Right cardiac atrium (tissue), 5 donors: ENCODE data around the gene RBPJ. TPM values are rescaled to one million over a fixed set of nuclear protein-coding genes. Genes with fewer than 3 reads are reported as not detected.

Experiments used
- ATAC-seq, 2 donors: fragments of 200-7000 bp; cut with Tn5 transposase; one replicate each; pipeline versions ENCODE4 v1.8.0 to v1.9.1; 2020; ENCODE audit warnings: moderate library complexity in 2 of 2, mild to moderate bottlenecking in 1 of 2
- DNase-seq, 3 donors: peaks; one replicate each; pipeline ENCODE4 v3.0.0-alpha.2; 2020
- H3K27ac ChIP-seq: one replicate; pipeline ENCODE4 v1.5.1; 2013; ENCODE audit warnings: mild to moderate bottlenecking, low read length, control low read depth, moderate library complexity
- H3K27me3 ChIP-seq: one replicate; pipeline ENCODE4 v1.6.1; 2013; ENCODE audit not compliant: control insufficient read depth, insufficient read depth
- H3K4me1 ChIP-seq: one replicate; pipeline ENCODE4 v1.6.1; 2013; ENCODE audit warnings: low read length; ENCODE audit not compliant: control insufficient read depth, insufficient read depth
- H3K4me3 ChIP-seq: one replicate; pipeline ENCODE4 v1.5.1; 2013; ENCODE audit warnings: low read length, control low read depth
- H3K9me3 ChIP-seq: one replicate; pipeline ENCODE4 v1.6.1; 2013; ENCODE audit warnings: low read length; ENCODE audit not compliant: control insufficient read depth
- WGBS: extraction: QIAGEN DNeasy Blood & Tissue Kit; methylation state at CpG from one replicate; pipeline ENCODE4 v1.1.7; 2013; 5-methylcytosine and 5-hydroxymethylcytosine counted together
- intact Hi-C, 4 donors: fragments of 100-400 bp; cut with DNase I; formaldehyde crosslinking; loops; one replicate each; pipeline versions ENCODE4 v1.11.0 to v1.14.0; 2022 to 2023
- polyA plus RNA-seq: library from polyadenylated mRNA; stranded (reverse); fragments of 200-250 nt; gene quantifications from one replicate; pipeline ENCODE4 v1.2.3, GENCODE V29; 2013
- total RNA-seq, 4 donors: library from RNA; stranded (reverse); fragmentation: NEBNext Ultra II Directional; extraction: Animal tissue kit (Norgen Biotek cat#: 25700); gene quantifications; one replicate each; pipeline ENCODE4 v1.2.1, GENCODE V29; 2021
- donor health status: healthy with polysubstance abuse.
- donor health status: DM: no; HTN: yes; CAD: no.
- donor health status: DM: no; HTN: no; CAD: no.
- donor health status: DM: no; HTN: yes; CAD: no; lungs with severe emphysema.
- donor health status: DM: yes; HTN: yes; CAD: no.

RBPJ gene
- total and polyA plus RNA-seq, 5 donors: 22.2 to 45.9 (median 43.0) TPM

GRCh38 chr4:26360273-26360672, 39.5 kb downstream of the RBPJ start:
- 92% methylated on average over 4 of the region's 4 CpGs for WGBS
- H3K4me1 ChIP-seq: peaks cover 4% of the 10 kb centered on the region

GRCh38 chr4:26360864-26361263, 40.0 kb downstream of the RBPJ start:
- no peak for ATAC-seq
- no peaks in the 10 kb centered on the region for H3K27me3 ChIP-seq
- intact Hi-C loops: no loop called here
- H3K4me1 ChIP-seq: peaks cover 4% of the 10 kb centered on the region
- H3K27ac ChIP-seq: no peak overlapping the region
- no peaks in the 10 kb centered on the region for H3K9me3 ChIP-seq
- H3K4me3 ChIP-seq: no peak overlapping the region
- WGBS: 70% methylated on average over 5 of the region's 5 CpGs
- DNase-seq: no peak

More at GRCh38 chr4:26360273-26360672, 39.5 kb downstream of the RBPJ start:
- H3K4me3 ChIP-seq: no peak overlapping the region
- intact Hi-C loops: no loop called here
- DNase-seq: no peak
- H3K27ac ChIP-seq: no peak overlapping the region
- H3K9me3 ChIP-seq: no peaks in the 10 kb centered on the region
- H3K27me3 ChIP-seq: no peaks in the 10 kb centered on the region
- ATAC-seq: no peak

GRCh38 chr4:26361297-26361696, 40.5 kb downstream of the RBPJ start:
- Histone ChIP-seq H3K4me3 (no peak overlapping the region), H3K27me3 (no peaks in the 10 kb centered on the region), H3K4me1 (peaks cover 4% of the 10 kb centered on the region), H3K9me3 (no peaks in the 10 kb centered on the region), H3K27ac (no peak overlapping the region)
- ATAC-seq: no peak
- intact Hi-C loops: no loop called here
- DNase-seq: no peak
- 81% methylated on average over 2 of the region's 2 CpGs for WGBS

GRCh38 chr4:26362745-26363439, 42.1 kb downstream of the RBPJ start:
- WGBS: 94% methylated on average over 9 of the region's 9 CpGs
- Histone ChIP-seq H3K9me3 (no peaks in the 10 kb centered on the region), H3K27ac (no peak overlapping the region), H3K4me1 (peaks cover 4% of the 10 kb centered on the region), H3K4me3 (no peak overlapping the region), H3K27me3 (no peaks in the 10 kb centered on the region)
- intact Hi-C loops: no loop called here
- ATAC-seq (no peak), DNase-seq (no peak)

- Histone ChIP-seq H3K9me3 (no peaks in the 10 kb centered on the region), H3K27ac (no peak overlapping the region), H3K4me1 (peaks cover 4% of the 10 kb centered on the region), H3K27me3 (no peaks in the 10 kb centered on the region), H3K4me3 (no peak overlapping the region)
- intact Hi-C loops: no loop called here
- no peak for DNase-seq
- 83% methylated on average over 1 of the region's 1 CpG for WGBS
- ATAC-seq: no peak
Measured at GRCh38 chr4:26365537-26366150, 44.8 kb downstream of the RBPJ start.

GRCh38 chr4:26367811-26368210, 47.0 kb downstream of the RBPJ start:
- H3K4me1 ChIP-seq: peaks cover 3% of the 10 kb centered on the region
- DNase-seq (no peak), ATAC-seq (no peak)
- WGBS: 46% methylated on average over 1 of the region's 1 CpG
- no peaks in the 10 kb centered on the region for H3K9me3 ChIP-seq
- H3K27ac ChIP-seq: no peak overlapping the region
- intact Hi-C loops: no loop called here
- no peak overlapping the region for H3K4me3 ChIP-seq
- no peaks in the 10 kb centered on the region for H3K27me3 ChIP-seq

GRCh38 chr4:26368685-26369084, 47.9 kb downstream of the RBPJ start:
- ATAC-seq: no peak
- DNase-seq: no peak
- no peak overlapping the region for H3K27ac ChIP-seq
- no peaks in the 10 kb centered on the region for H3K9me3 ChIP-seq
- no peaks in the 10 kb centered on the region for H3K27me3 ChIP-seq
- intact Hi-C loops: no loop called here
- peaks cover 4% of the 10 kb centered on the region for H3K4me1 ChIP-seq
- no peak overlapping the region for H3K4me3 ChIP-seq

GRCh38 chr4:26369132-26369531, 48.3 kb downstream of the RBPJ start:
- H3K4me1 ChIP-seq: peaks cover 4% of the 10 kb centered on the region
- WGBS: 94% methylated on average over 2 of the region's 2 CpGs
- H3K4me3 ChIP-seq: no peak overlapping the region
- H3K9me3 ChIP-seq: no peaks in the 10 kb centered on the region
- no peak for ATAC-seq
- H3K27ac ChIP-seq: no peak overlapping the region
- no peak for DNase-seq
- intact Hi-C loops: no loop called here
- H3K27me3 ChIP-seq: no peaks in the 10 kb centered on the region

GRCh38 chr4:26369581-26369980, 48.8 kb downstream of the RBPJ start:
- ATAC-seq (no peak), DNase-seq (no peak)
- intact Hi-C loops: no loop called here
- Histone ChIP-seq H3K4me1 (peaks cover 4% of the 10 kb centered on the region), H3K27ac (no peak overlapping the region), H3K4me3 (no peak overlapping the region), H3K27me3 (no peaks in the 10 kb centered on the region), H3K9me3 (no peaks in the 10 kb centered on the region)

GRCh38 chr4:26372076-26372475, 51.3 kb downstream of the RBPJ start:
- Histone ChIP-seq H3K4me1 (peaks cover 4% of the 10 kb centered on the region), H3K9me3 (no peaks in the 10 kb centered on the region), H3K27me3 (no peaks in the 10 kb centered on the region), H3K4me3 (no peak overlapping the region), H3K27ac (no peak overlapping the region)
- intact Hi-C loops: no loop called here
- WGBS: 97% methylated on average over 3 of the region's 3 CpGs
- ATAC-seq (no peak), DNase-seq (no peak)

GRCh38 chr4:26372525-26373172, 51.8 kb downstream of the RBPJ start:
- intact Hi-C loops: no loop called here

More at GRCh38 chr4:26372525-26373172, 51.8 kb downstream of the RBPJ start:
- 38% methylated on average over 5 of the region's 5 CpGs for WGBS
- no peaks in the 10 kb centered on the region for H3K27me3 ChIP-seq
- ATAC-seq (peak in 1 of 2 donors; percentile 47), DNase-seq (no peak)
- H3K27ac ChIP-seq: no peak overlapping the region
- peaks cover 4% of the 10 kb centered on the region for H3K4me1 ChIP-seq
- no peaks in the 10 kb centered on the region for H3K9me3 ChIP-seq
- H3K4me3 ChIP-seq: no peak overlapping the region
